ENCODE results near the gene GUCA2A.

Gene GUCA2A

DNA sequence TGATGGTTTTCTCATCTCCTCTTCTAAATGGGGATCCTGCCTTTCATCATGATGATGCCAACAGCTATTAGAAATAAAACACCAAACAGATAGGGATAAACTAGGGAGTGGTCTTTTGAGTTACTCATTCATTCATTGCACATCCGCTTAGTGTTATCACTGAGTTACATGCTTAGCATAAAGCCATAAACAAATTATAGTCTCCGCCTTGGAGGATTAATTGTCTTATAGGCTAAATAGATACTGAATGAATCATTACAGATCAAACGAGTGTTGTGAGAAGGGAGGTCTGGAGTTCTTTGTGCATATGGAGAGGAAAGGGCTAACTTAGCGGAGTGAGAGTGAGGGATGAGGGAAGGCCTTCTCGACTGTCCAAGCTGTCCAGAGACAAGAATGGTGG lies 31.2 kb downstream of the GUCA2A start:
- no peak for TF ChIP-seq CTCF (IDR thresholded peaks at IDR 0.05; ENCODE audit: control insufficient read depth, extremely low read depth, insufficient read depth)
- no peak for DNase-seq (ENCODE audit: low read depth)
- no peak overlapping the region for H3K4me3 ChIP-seq (ENCODE audit: low read depth, low read length)

- no peak for TF ChIP-seq CTCF (IDR thresholded peaks at IDR 0.05; ENCODE audit: control insufficient read depth, extremely low read depth, insufficient read depth)
- no peak overlapping the region for H3K4me3 ChIP-seq (ENCODE audit: low read depth, low read length)
- no peak for DNase-seq (ENCODE audit: low read depth)
Measured at GRCh38 chr1:42130061-42130660, 34.4 kb downstream of the GUCA2A start.

GRCh38 chr1:42128964-42129363 lies 35.6 kb downstream of the GUCA2A start:
- DNase-seq (ENCODE audit: low read depth), result no peak
- no peak overlapping the region for H3K4me3 ChIP-seq (ENCODE audit: low read depth, low read length)
- TF ChIP-seq CTCF (IDR thresholded peaks at IDR 0.05; ENCODE audit: control insufficient read depth, extremely low read depth, insufficient read depth), result no peak

GRCh38 chr1:42128499-42128898 lies 36.0 kb downstream of the GUCA2A start:
- DNase-seq (ENCODE audit: low read depth), result no peak
- no peak for TF ChIP-seq CTCF (IDR thresholded peaks at IDR 0.05; ENCODE audit: control insufficient read depth, extremely low read depth, insufficient read depth)
- no peak overlapping the region for H3K4me3 ChIP-seq (ENCODE audit: low read depth, low read length)

DNA sequence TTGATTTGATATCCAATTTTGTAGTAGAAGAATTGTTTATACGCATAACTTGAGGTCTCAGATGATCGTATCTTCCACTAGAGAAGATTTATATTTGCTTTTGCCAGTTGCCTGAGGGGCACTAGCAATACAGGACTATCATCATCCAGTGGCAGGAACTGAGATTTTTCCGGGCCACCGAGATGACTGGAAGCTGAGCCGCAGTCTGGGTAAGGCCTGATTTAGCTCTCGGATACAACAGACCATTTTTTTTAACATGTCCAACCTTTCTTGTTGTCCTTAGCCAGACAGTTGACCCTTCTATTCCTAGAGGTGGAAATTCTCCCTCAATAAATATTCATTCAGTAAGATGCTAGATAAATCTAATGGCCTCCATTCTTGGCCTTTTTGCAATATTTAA lies 36.8 kb downstream of the GUCA2A start:
- no peak for DNase-seq (ENCODE audit: low read depth)
- no peak overlapping the region for H3K4me3 ChIP-seq (ENCODE audit: low read depth, low read length)
- no peak for TF ChIP-seq CTCF (IDR thresholded peaks at IDR 0.05; ENCODE audit: control insufficient read depth, extremely low read depth, insufficient read depth)

- no peak overlapping the region for H3K4me3 ChIP-seq (ENCODE audit: low read depth, low read length)
- TF ChIP-seq CTCF (IDR thresholded peaks at IDR 0.05; ENCODE audit: control insufficient read depth, extremely low read depth, insufficient read depth), result no peak
Measured at GRCh38 chr1:42125552-42125951, 39.0 kb downstream of the GUCA2A start.

GRCh38 chr1:42122408-42122807 lies 42.1 kb downstream of the GUCA2A start:
- DNase-seq (ENCODE audit: low read depth), result no peak
- TF ChIP-seq CTCF (IDR thresholded peaks at IDR 0.05; ENCODE audit: control insufficient read depth, extremely low read depth, insufficient read depth), result no peak
- H3K4me3 ChIP-seq (ENCODE audit: low read depth, low read length), result no peak overlapping the region

More at GRCh38 chr1:42125552-42125951, 39.0 kb downstream of the GUCA2A start:
- no peak for DNase-seq (ENCODE audit: low read depth)

Data from LNCaP clone FGC (cell line).